Cerebellar nuclear complex (tissue), 1 donor: ENCODE data around the gene CKAP5.
"Not testable (repeated sequence)": the region's sequence is repeated elsewhere in the genome, so short reads cannot be mapped to it uniquely, and the experiment has no call there.

Source experiments
- DNase-seq, 2 experiments: peaks; one replicate each; lab custom pipeline; 2025; lab: John Stamatoyannopoulos, UW

The CKAP5 gene

GRCh38 chr11:46726206-46726862 lies 119.7 kb downstream of the CKAP5 start:
- DNase-seq: no peak

GRCh38 chr11:46725338-46726205 lies 120.5 kb downstream of the CKAP5 start:
- no peak for DNase-seq

- no peak for DNase-seq
Observed at GRCh38 chr11:46724088-46724487, 122.0 kb downstream of the CKAP5 start.

- no peak for DNase-seq
Observed at GRCh38 chr11:46723359-46723680, 122.8 kb downstream of the CKAP5 start.

GRCh38 chr11:46722566-46723358 lies 123.3 kb downstream of the CKAP5 start:
- no peak for DNase-seq

- no peak for DNase-seq
Observed at GRCh38 chr11:46721286-46721685, 124.8 kb downstream of the CKAP5 start.

GRCh38 chr11:46719543-46720218 lies 126.4 kb downstream of the CKAP5 start:
- DNase-seq: no peak

- DNase-seq: no peak
Observed at GRCh38 chr11:46719048-46719542, 127.0 kb downstream of the CKAP5 start, which contains the start of gene F2. Gene F2, plus strand, starts transcription at chr11:46719213. Its CDS starts 23 bp downstream, at chr11:46719236.

GRCh38 chr11:46718155-46719019 lies 127.7 kb downstream of the CKAP5 start:
- no peak for DNase-seq

- DNase-seq: not testable (repeated sequence)
Observed at GRCh38 chr11:46717825-46718154, 128.3 kb downstream of the CKAP5 start.

GRCh38 chr11:46712874-46713576 lies 133.1 kb downstream of the CKAP5 start:
- DNase-seq: no peak

- DNase-seq: no peak
Observed at GRCh38 chr11:46711303-46711702, 134.8 kb downstream of the CKAP5 start.

- no peak for DNase-seq
Observed at GRCh38 chr11:46710821-46711269, 135.2 kb downstream of the CKAP5 start.

GRCh38 chr11:46709351-46709750 lies 136.7 kb downstream of the CKAP5 start:
- DNase-seq: not testable (repeated sequence)

- no peak for DNase-seq
Observed at GRCh38 chr11:46706886-46707285, 139.2 kb downstream of the CKAP5 start.

GRCh38 chr11:46705070-46705688 lies 140.9 kb downstream of the CKAP5 start:
- no peak for DNase-seq

GRCh38 chr11:46701078-46701654 lies 144.9 kb downstream of the CKAP5 start:
- no peak for DNase-seq

- DNase-seq: peak; percentile 68 to 90
Observed at GRCh38 chr11:46700241-46701077, 145.6 kb downstream of the CKAP5 start, which contains the start of the genes ARHGAP1 and ZNF408. Gene ARHGAP1, minus strand, starts transcription at chr11:46700619. Its CDS starts 4,512 bp downstream, at chr11:46696107. Gene ZNF408, plus strand, starts transcription at chr11:46701031. Its CDS starts 17 bp downstream, at chr11:46701048.
